ENCODE results near the gene SLC9B2.

- TF ChIP-seq CTCF (conservative IDR thresholded peaks at IDR 0.05; ENCODE audit: low read depth, low read length) (no peak), EZH2 (IDR thresholded peaks at IDR 0.05; ENCODE audit: borderline replicate concordance, low read depth, low read length, poor library complexity, severe bottlenecking) (no peak)
Measured at GRCh38 chr4:103100691-103101090, 24.1 kb upstream of the SLC9B2 start.
